IPS-18a (cell line): Measurements from ENCODE around the gene MYO1E.
"Not testable (repeated sequence)": the region's sequence is repeated elsewhere in the genome, so short reads cannot be mapped to it uniquely, and the experiment has no call there.

ENCODE experiments used
- H3K27ac ChIP-seq: one replicate; pipeline ENCODE4 v1.5.1; 2013; ENCODE audit warnings: low read length
- H3K27me3 ChIP-seq: one replicate; pipeline ENCODE4 v1.6.1; 2013; ENCODE audit warnings: mild to moderate bottlenecking, low read length; ENCODE audit not compliant: control insufficient read depth, insufficient read depth
- H3K36me3 ChIP-seq: one replicate; pipeline ENCODE4 v1.6.1; 2013; ENCODE audit warnings: low read depth, low read length; ENCODE audit not compliant: control insufficient read depth
- H3K4me1 ChIP-seq: one replicate; pipeline ENCODE4 v1.6.1; 2013; ENCODE audit warnings: low read depth, low read length; ENCODE audit not compliant: control insufficient read depth
- H3K4me3 ChIP-seq: one replicate; pipeline ENCODE4 v1.5.1; 2013; ENCODE audit warnings: low read length
- H3K9ac ChIP-seq: one replicate; pipeline ENCODE4 v1.6.1; 2013; ENCODE audit warnings: mild to moderate bottlenecking, low read length, moderate library complexity
- H3K9me3 ChIP-seq: one replicate; pipeline ENCODE4 v1.6.1; 2013; ENCODE audit warnings: low read depth, low read length; ENCODE audit not compliant: control insufficient read depth

MYO1E gene

GRCh38 chr15:59173194-59173593, 199.5 kb downstream of the MYO1E start:
- Histone ChIP-seq H3K9me3 (no peaks in the 10 kb centered on the region), H3K9ac (no peak overlapping the region), H3K36me3 (peaks cover 33% of the 10 kb centered on the region), H3K4me3 (no peak overlapping the region), H3K4me1 (no peaks in the 10 kb centered on the region), H3K27ac (no peak overlapping the region), H3K27me3 (no peaks in the 10 kb centered on the region)

- Histone ChIP-seq H3K27ac (no peak overlapping the region), H3K4me3 (no peak overlapping the region), H3K27me3 (no peaks in the 10 kb centered on the region), H3K4me1 (no peaks in the 10 kb centered on the region), H3K36me3 (peaks cover 33% of the 10 kb centered on the region), H3K9me3 (no peaks in the 10 kb centered on the region), H3K9ac (no peak overlapping the region)
Observed at GRCh38 chr15:59172289-59172901, 200.3 kb downstream of the MYO1E start.

GRCh38 chr15:59171067-59171397, 201.6 kb downstream of the MYO1E start:
- Histone ChIP-seq H3K27ac (no peak overlapping the region), H3K4me3 (no peak overlapping the region), H3K9ac (no peak overlapping the region), H3K4me1 (no peaks in the 10 kb centered on the region), H3K27me3 (no peaks in the 10 kb centered on the region), H3K9me3 (no peaks in the 10 kb centered on the region), H3K36me3 (peaks cover 27% of the 10 kb centered on the region)

DNA sequence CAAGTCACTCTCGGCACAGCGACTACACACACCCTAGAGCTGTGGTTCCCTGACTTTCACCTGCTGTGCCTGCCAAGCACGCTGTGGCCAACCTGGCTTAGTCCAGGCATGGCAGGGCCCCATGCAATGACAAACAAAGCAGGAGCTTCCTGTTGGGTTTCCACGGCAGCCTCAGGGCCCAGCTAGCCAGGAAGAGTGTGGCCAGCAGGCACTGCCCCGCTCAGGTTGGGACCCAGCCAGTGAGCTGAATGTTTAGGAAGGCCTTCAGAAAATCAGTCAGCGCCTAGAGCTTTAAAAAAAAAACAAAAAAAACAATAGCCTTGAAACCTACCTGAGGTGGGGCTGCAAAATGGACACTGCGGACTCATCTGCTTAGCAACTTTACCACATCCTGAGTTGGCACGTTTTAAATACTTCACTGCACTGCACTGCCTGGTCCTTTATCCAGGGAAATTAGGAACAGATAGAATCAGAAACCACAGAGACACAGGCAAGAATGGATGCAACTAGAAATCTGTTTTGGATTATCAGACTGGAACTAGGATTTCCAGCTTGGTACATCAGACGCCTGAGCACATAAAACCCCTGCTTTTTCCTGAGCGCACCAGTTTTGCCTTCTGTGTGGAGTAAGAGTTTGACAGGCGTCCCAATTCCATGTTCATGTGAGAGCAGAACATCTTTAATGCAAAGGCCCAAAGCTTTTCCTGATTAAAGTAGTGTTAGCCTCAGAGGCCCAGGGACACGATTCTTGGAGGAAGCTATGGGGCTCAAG, 202.2 kb downstream of the MYO1E start:
- Histone ChIP-seq H3K27me3 (no peaks in the 10 kb centered on the region), H3K9me3 (no peaks in the 10 kb centered on the region), H3K36me3 (peaks cover 27% of the 10 kb centered on the region), H3K4me1 (no peaks in the 10 kb centered on the region), H3K4me3 (no peak overlapping the region), H3K27ac (no peak overlapping the region), H3K9ac (no peak overlapping the region)

- no peaks in the 10 kb centered on the region for H3K27me3 ChIP-seq
- no peaks in the 10 kb centered on the region for H3K9me3 ChIP-seq
- H3K4me1 ChIP-seq = no peaks in the 10 kb centered on the region
- no peak overlapping the region for H3K9ac ChIP-seq
- no peak overlapping the region for H3K27ac ChIP-seq
- H3K36me3 ChIP-seq = peaks cover 27% of the 10 kb centered on the region
- H3K4me3 ChIP-seq = no peak overlapping the region
Observed at GRCh38 chr15:59169251-59169708, 203.4 kb downstream of the MYO1E start.

GRCh38 chr15:59168536-59168935, 204.1 kb downstream of the MYO1E start:
- Histone ChIP-seq H3K4me1 (no peaks in the 10 kb centered on the region), H3K36me3 (peaks cover 22% of the 10 kb centered on the region), H3K4me3 (no peak overlapping the region), H3K27me3 (no peaks in the 10 kb centered on the region), H3K9me3 (no peaks in the 10 kb centered on the region), H3K9ac (no peak overlapping the region), H3K27ac (no peak overlapping the region)

DNA sequence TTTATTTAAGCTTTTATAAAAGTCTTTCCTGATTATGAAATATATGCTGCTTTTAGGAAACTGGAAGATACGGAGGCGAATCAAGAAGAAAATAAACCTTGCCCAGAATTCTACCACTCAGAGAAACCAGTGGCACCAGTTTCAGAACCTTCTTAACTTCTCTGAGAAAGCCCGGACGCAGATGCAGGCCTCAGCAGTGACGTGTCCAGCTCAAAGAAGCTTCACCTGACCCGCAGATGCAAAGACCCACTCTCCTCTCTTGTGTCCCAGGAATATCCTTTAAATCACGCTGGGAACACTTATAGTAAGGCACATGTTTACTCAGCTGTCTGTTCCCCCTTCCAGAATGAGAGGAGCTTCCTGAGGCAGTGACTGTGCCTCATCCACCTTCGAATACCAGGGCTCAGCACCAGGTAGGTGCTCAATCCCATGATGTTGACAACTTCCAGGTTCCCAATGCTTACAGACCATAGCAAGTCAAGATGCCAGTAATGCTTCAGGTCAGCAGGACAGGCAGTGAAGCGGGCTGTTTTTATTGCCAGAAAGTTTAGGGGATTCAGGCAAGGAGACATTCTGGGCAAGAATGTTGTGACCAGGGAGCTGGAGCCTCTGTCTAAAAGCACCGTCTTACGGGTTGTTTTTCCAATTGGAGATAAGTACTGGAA, 205.9 kb downstream of the MYO1E start:
- no peak overlapping the region for H3K27ac ChIP-seq

GRCh38 chr15:59166166-59166565, 206.5 kb downstream of the MYO1E start:
- Histone ChIP-seq H3K27ac (no peak overlapping the region), H3K9me3 (no peaks in the 10 kb centered on the region), H3K4me3 (no peak overlapping the region), H3K27me3 (no peaks in the 10 kb centered on the region), H3K9ac (no peak overlapping the region), H3K36me3 (peaks cover 19% of the 10 kb centered on the region), H3K4me1 (no peaks in the 10 kb centered on the region)

More for the DNA sequence above, 205.9 kb downstream of the MYO1E start:
- Histone ChIP-seq H3K36me3 (peaks cover 19% of the 10 kb centered on the region), H3K9ac (no peak overlapping the region), H3K4me3 (no peak overlapping the region), H3K9me3 (no peaks in the 10 kb centered on the region), H3K27me3 (no peaks in the 10 kb centered on the region), H3K4me1 (no peaks in the 10 kb centered on the region)

GRCh38 chr15:59165726-59166125, 206.9 kb downstream of the MYO1E start:
- H3K27ac ChIP-seq = no peak overlapping the region
- H3K36me3 ChIP-seq = peaks cover 18% of the 10 kb centered on the region
- no peak overlapping the region for H3K4me3 ChIP-seq
- no peak overlapping the region for H3K9ac ChIP-seq
- no peaks in the 10 kb centered on the region for H3K27me3 ChIP-seq
- no peaks in the 10 kb centered on the region for H3K9me3 ChIP-seq
- H3K4me1 ChIP-seq = no peaks in the 10 kb centered on the region

- H3K27me3 ChIP-seq, H3K27ac ChIP-seq, H3K9me3 ChIP-seq, H3K9ac ChIP-seq, H3K4me3 ChIP-seq, H3K4me1 ChIP-seq: not testable (repeated sequence)
- peaks cover 28% of the 10 kb centered on the region for H3K36me3 ChIP-seq
Observed at GRCh38 chr15:59162080-59162479, 210.6 kb downstream of the MYO1E start.

- Histone ChIP-seq H3K9ac (no peak overlapping the region), H3K27ac (no peak overlapping the region), H3K9me3 (no peaks in the 10 kb centered on the region), H3K4me3 (no peak overlapping the region), H3K36me3 (peaks cover 28% of the 10 kb centered on the region), H3K4me1 (no peaks in the 10 kb centered on the region), H3K27me3 (no peaks in the 10 kb centered on the region)
Observed at GRCh38 chr15:59160880-59161593, 211.6 kb downstream of the MYO1E start.
